Measurements from ENCODE around the gene CGREF1.

The CGREF1 gene

DNA sequence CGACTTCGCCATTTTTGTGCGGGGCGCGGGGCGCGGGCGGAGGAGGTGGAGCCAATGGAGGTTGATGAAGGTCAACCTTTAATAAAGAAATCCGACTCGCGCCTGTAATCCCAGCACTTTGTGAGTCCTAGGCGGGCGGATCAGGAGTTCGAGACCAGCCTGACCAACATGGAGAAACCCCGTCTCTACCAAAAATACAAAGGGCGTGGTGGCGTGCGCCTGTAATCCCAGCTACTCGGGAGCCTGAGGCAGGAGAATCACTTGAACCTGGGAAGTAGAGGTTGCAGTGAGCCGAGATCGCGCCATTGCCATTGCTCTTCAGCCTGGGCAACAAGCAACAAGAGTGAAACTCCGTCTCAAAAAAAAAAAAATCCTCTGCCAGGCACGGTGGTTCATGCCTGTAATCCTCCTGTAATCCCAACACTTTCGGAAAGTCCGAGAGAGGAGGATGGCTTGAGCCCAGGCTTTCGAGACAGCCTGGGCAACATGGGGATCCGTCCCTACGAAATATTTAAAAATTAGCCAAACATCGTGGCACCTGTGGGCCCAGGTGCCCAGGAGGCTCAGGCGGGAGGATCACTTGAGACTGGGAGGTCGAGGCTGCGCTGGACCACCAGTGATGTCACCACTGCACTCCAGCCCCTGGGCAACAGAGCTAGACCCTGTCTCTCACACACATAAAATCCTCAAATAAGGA is 16.0 kb upstream of the CGREF1 start:
- H3K36me3 ChIP-seq (replicated peaks) = peaks cover 15% of the 10 kb centered on the region
- in situ Hi-C loops (cut with HindIII; ENCODE audit: low pct_ligation_motif_present, low sequenced_read_pairs) = no loop called here
- H3K27ac ChIP-seq = no peak overlapping the region
- H3K4me3 ChIP-seq (ENCODE audit: low read depth, low read length) = peak overlapping the region; percentile 31
- DNase-seq = no peak
- H3K27me3 ChIP-seq (replicated peaks) = no peaks in the 10 kb centered on the region
- TF ChIP-seq, protein P1, sequence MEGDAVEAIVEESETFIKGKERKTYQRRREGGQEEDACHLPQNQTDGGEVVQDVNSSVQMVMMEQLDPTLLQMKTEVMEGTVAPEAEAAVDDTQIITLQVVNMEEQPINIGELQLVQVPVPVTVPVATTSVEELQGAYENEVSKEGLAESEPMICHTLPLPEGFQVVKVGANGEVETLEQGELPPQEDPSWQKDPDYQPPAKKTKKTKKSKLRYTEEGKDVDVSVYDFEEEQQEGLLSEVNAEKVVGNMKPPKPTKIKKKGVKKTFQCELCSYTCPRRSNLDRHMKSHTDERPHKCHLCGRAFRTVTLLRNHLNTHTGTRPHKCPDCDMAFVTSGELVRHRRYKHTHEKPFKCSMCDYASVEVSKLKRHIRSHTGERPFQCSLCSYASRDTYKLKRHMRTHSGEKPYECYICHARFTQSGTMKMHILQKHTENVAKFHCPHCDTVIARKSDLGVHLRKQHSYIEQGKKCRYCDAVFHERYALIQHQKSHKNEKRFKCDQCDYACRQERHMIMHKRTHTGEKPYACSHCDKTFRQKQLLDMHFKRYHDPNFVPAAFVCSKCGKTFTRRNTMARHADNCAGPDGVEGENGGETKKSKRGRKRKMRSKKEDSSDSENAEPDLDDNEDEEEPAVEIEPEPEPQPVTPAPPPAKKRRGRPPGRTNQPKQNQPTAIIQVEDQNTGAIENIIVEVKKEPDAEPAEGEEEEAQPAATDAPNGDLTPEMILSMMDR (IDR thresholded peaks at IDR 0.05; ENCODE audit: low read depth, low read length, missing control alignments) = no peak

DNA sequence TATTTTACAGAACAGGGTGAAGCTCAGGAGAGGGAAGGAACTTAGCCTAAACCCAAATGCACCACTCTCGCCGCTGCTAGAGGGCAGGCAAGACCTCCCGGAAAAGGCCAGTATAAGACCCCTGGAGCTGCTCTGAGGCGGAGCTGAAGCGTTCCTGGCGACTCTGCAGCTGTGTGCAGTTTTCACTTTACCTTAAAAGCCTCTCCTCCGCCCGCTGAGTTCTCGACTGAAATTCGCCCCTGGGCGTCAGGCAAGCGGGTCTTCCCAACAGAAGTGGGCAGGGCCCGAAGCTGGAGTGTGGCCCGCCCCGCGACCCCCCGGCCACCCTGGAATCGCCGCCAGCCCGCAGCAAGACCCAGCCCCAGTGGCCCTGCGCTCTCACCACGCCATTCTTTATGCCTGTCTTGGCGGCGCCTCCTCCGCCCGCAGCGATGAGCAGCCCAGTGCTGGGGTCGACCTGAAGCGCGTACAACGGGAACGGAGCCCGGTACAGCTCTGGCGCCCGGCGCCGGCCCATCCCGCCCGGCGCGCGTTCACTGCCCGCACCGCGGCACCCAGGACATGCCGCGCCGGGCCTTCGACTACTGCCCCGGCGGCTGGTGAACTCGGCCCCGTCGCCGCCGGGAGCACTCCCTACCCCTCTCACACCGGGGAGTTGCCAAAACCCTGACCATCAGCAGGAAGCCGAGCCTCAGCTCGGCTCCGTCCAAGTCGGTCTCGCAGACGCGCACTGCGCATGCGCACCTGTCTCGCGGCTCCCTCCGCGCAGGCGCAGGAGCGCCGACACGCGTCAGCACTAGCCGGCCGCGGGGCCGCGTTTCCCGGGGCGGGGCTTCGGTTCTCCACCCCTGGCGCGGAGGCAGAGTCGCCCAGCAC is 15.2 kb upstream of the CGREF1 start, which contains the start of gene PREB:
PREB (minus strand) TSS at position 732 of the 876 bp plus-strand sequence; CDS start at position 517, 215 bp downstream.
- peak within 1 kb of the TSS; percentile 30 for H3K27ac ChIP-seq
- in situ Hi-C loops (cut with HindIII; ENCODE audit: low pct_ligation_motif_present, low sequenced_read_pairs) = no loop called here
- H3K27me3 ChIP-seq (replicated peaks) = no peaks in the 10 kb centered on the region
- DNase-seq = peak; percentile 89
- TF ChIP-seq, protein P1 (IDR thresholded peaks at IDR 0.05; ENCODE audit: low read depth, low read length, missing control alignments) = peak; percentile 65
- peak within 1 kb of the TSS; percentile 97 for H3K4me3 ChIP-seq (ENCODE audit: low read depth, low read length)
- H3K36me3 ChIP-seq (replicated peaks) = peaks cover 18% of the 10 kb centered on the region

DNA sequence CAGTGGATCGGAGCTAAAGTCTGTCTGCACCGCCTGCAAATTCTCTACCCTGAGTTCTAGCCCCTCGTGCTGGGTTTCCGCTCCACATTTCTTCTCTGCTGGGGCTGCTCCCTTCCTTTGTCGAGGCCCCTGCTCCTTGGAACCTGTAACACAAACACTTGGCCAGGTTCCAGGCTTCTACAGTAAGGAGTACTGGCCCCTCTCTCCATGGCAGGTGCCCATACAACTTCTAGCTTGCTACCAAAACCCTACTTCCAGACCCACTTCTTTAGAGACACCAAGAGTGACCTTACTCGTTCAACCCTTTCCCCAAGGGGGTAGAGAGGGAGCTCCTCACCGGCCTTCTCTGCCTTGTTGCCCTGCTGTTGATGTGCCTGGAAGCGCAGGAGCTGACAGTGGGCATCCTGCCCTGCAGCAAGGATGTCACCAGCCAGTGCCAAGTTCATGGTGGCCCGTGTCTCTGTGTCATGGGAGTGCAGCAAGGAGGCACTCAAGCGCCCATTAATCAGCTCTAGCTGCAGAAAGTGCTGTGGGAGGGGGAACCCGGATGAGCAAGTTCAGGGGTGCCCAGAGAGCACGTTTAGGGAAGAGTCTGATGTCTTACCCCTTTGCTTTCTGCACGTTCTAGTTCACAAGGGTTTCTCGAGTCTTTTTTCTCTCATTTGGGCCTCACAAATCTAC is 14.4 kb upstream of the CGREF1 start:
- in situ Hi-C loops (cut with HindIII; ENCODE audit: low pct_ligation_motif_present, low sequenced_read_pairs) = no loop called here
- Histone ChIP-seq H3K27ac (no peak overlapping the region), H3K4me3 (ENCODE audit: low read depth, low read length) (peak overlapping the region; percentile 97), H3K36me3 (replicated peaks) (peaks cover 18% of the 10 kb centered on the region), H3K27me3 (replicated peaks) (no peaks in the 10 kb centered on the region)
- no peak for DNase-seq
- TF ChIP-seq, protein P1 (IDR thresholded peaks at IDR 0.05; ENCODE audit: low read depth, low read length, missing control alignments) = no peak

DNA sequence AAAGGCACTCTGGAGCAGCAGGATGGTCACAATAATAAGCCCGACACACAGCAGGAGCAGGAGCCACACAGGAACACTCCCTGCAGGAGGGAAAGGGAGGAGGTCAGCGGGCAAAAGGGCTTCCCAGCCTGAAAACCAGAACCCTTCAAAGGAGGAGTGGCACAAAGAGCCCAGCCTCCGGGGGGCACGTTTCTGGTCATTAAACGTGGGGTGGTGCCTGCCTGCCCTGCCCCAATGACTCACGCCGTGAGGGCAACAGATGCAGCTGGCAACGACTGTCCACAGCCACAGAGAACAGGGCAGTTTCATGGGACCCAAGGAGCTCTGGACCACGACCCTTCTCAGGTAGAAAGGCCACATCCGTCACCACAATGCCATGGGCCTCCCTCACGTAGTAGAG is 12.5 kb upstream of the CGREF1 start:
- TF ChIP-seq, protein P1 (IDR thresholded peaks at IDR 0.05; ENCODE audit: low read depth, low read length, missing control alignments) = no peak
- Histone ChIP-seq H3K4me3 (ENCODE audit: low read depth, low read length) (no peak overlapping the region), H3K27me3 (replicated peaks) (no peaks in the 10 kb centered on the region)

DNA sequence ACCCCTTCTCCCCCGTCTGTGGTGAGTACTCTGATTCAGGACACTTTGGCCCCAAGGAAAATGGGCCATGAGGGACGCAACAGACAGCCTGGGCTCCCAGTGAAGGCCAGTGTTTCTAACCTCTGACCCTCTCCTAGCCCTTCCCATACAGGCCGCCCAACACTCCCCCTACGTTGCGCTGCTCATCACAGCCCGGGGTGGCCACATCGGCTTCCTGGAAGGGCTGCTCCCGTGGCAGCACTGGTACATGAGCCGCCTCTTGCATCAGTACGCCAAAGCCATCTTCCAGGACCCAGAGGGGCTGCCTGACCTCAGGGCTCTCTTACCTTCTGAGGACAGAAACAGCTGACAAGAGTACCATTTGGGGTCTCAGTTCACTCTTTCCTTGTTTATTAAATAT is 11.5 kb upstream of the CGREF1 start:
- DNase-seq = no peak
- H3K27me3 ChIP-seq (replicated peaks) = no peaks in the 10 kb centered on the region
- peaks cover 18% of the 10 kb centered on the region for H3K36me3 ChIP-seq (replicated peaks)
- H3K4me3 ChIP-seq (ENCODE audit: low read depth, low read length) = no peak overlapping the region
- TF ChIP-seq, protein P1 (IDR thresholded peaks at IDR 0.05; ENCODE audit: low read depth, low read length, missing control alignments) = no peak
- H3K27ac ChIP-seq = no peak overlapping the region
- in situ Hi-C loops (cut with HindIII; ENCODE audit: low pct_ligation_motif_present, low sequenced_read_pairs) = no loop called here

More for the DNA sequence above, 12.5 kb upstream of the CGREF1 start:
- no peak for DNase-seq
- no peak overlapping the region for H3K27ac ChIP-seq
- peaks cover 18% of the 10 kb centered on the region for H3K36me3 ChIP-seq (replicated peaks)
- in situ Hi-C loops (cut with HindIII; ENCODE audit: low pct_ligation_motif_present, low sequenced_read_pairs) = no loop called here
